HG03025 (cell line): ENCODE results near the gene POLR3A.
"Not testable (repeated sequence)": the region's sequence is repeated elsewhere in the genome, so short reads cannot be mapped to it uniquely, and the experiment has no call there.

Source experiments
- ATAC-seq: cut with Tn5 transposase; IDR thresholded peaks from one replicate; pipeline ENCODE4 v1.9.1; 2021; ENCODE audit warnings: mild to moderate bottlenecking, moderate library complexity; ENCODE audit not compliant: unreplicated experiment, low FRiP score

The POLR3A gene

DNA sequence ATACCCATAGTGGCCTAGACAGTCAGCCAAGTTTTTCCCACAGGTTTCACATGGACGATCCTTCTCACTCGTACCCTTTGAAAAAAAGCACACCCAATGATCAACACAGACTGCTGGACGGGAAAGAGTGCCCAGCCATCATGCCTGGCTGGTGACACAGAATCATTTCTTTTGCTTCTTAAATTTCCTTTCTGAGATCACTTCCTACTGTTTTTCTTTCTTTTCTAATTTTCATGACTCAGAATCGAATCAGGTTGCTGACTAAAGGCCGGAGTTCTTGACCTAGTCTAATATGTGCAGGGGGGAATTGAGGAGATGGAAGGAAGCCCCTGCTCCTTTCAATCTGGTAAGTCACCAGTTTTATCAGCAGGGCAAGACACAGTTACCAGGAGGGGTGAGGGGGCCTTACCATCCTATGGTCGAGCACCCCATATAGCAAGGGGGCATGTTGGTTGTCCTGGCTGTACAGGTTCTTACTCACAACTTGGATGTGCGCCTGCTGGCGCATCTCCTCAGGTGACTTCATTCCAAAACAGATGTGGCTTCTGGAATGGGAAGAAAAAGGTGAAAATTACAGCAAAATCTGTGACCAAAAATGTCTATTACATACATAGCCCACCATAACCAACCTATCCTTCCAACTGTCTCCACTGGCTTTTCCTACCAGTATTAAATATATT lies 3.5 kb downstream of the POLR3A start:
- no peak for ATAC-seq

DNA sequence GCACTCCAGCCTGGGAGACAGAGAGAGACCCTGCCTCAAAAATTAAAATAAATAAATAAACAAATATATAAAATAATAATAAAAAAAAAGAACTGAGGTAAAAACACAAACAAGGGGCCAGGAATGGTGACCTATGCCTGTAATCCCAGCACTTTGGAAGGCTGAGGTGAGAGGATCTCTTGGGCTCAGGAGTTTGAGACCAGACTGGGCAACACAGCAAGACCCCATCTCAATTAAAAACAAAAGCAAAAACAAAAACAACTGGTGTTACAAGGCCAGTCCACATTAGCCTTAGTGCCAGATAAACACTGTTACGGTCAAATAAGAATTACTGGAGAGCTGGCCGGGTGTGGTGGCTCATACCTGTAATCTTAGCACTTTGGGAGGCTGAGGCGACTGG lies 5.6 kb downstream of the POLR3A start:
- ATAC-seq: no peak

DNA sequence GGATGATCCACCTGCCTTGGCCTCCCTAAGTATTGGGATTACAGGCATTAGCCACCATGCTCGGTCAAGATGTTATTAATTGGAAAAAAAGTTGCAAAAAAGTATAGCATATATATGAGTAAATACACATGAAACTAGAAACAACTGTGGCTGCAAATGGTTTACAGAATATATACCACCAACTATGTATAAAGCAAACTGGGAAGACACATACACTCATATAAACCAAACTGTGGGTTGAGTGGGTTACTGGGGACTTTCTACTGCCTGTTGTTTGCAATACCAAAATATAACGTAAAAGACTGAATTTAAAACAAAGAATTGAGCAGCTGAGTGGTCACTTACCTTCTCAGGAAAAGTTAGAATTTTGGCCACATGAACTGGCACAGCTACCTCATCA lies 8.1 kb downstream of the POLR3A start:
- ATAC-seq: no peak

DNA sequence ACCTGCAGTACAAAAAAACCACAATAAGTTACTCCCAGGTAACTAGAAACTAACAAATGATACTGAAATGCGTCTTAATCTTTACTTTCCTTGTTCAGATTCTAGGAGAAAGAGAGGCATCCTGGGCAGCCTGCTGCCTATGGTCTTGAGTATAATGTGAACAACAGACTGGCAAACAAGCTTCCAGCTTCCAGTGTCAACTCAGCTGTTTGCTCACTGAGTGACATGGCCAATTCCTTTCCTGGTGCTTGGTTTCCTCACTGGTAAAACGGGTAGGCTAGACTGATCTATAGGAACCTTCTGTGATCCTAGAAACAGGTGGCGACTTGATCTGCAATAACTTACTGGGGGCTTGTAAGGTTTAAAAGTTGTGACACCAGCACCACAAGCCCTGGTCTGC lies 10.1 kb downstream of the POLR3A start:
- ATAC-seq: no peak

DNA sequence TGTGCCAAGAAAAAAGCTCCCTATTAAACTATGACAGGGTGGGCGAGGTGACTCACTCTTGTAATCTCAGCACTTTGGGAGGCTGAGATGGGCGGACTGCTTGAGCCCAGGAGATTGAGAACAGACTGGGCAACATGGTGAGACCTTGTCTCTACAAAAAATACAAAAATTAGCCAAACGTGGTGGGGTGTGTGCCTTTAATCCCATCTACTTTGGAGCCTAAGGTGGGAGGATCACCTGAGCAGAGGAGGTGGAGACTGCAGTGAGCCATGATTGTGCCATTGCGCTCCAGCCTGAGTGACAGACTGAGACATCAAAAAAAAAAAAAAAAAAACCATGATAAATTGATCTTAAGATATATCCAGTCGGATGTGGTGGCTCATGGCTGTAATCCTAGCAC lies 11.5 kb downstream of the POLR3A start:
- no peak for ATAC-seq

DNA sequence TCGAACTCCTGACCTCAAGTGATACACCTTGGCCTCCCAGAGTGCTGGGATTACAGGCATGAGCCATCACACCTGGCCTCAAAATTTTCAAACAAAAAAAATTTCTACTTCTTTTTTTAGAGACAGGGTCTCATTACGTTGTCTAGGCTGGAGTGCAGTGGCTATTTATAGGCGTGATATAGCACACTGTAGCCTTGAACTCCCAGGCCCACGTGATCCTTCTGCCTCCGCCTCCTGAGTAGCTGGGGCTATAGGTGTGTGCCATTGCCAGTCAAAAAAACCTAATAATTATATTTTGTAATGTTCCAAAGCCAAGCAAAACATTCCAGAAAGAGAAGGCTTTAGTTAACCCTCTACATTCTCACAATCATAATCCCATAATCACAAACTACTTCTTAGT lies 13.8 kb downstream of the POLR3A start:
- ATAC-seq: no peak

DNA sequence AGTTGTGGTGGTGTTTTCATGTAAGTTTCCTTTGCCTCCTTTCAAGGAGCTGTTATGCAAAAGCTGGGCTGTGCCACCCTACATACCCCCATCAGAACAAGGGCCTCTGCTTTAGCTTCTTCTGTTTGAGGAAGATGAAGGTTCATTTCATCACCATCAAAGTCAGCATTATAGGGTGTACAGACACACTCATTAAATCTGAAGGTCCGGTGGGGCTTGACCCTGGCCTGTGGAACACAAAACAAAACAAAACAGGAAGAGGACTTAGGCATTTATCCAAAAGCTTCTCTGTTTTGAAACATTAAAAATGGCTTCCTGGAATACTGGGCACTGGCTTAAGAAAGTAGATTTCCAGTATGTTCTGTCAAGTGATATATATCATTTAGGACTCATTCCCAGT lies 15.8 kb downstream of the POLR3A start:
- ATAC-seq: no peak

DNA sequence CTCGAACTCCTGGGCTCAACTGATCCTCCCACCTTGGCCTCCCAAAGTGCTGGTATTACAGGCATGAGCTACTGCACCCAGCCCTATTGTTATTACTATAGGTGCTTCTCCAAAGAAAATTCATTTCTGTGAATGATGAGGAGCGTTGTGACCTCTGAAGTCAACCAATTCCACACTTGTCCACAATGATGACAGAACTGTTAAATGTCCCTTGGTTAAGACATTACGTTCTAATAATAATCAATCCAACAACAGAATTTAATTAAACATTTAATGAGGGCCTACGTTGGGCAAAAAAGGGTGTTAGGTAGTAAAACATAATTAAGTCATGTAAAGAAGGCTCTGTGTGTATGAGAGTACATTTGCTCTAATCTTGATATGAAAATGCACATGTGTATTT lies 18.2 kb downstream of the POLR3A start:
- ATAC-seq: no peak

DNA sequence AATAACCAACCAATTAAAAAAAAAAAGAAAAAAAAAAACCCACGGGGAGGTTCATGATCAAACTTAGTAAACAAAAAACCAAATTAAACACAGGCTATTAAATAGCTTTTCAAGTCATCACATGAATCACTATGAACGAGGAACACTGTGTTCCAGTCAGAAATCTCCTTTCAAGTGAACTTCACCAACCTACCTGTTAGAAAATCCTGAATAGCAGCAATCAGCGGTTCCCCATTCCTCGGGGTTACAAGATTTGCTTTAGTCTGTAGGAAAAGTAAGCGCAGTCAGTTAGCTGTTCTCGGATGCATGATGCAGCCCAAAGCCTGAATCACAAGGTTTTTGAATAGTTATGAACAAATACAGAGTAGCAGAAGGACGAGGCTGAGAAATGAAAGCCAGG lies 19.0 kb downstream of the POLR3A start:
- no peak for ATAC-seq

DNA sequence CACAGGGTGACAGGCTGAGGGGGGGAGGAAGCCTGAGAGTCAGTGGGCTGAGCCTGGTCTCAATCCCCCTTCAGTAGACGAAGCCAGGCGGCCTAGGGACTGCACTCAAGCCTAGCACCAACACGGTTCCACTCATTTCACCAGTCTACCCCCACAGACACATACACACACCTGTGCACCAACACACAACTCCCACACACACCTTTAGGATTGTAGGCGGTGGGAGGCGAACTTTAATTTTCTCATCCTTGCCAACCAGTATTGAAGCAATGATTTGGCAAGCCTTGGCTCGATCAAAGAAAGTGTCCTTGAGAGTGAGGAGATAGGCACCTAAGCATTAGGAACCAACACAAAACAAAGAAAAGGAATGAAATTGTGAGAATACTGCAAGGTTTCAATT lies 19.7 kb downstream of the POLR3A start:
- no peak for ATAC-seq

DNA sequence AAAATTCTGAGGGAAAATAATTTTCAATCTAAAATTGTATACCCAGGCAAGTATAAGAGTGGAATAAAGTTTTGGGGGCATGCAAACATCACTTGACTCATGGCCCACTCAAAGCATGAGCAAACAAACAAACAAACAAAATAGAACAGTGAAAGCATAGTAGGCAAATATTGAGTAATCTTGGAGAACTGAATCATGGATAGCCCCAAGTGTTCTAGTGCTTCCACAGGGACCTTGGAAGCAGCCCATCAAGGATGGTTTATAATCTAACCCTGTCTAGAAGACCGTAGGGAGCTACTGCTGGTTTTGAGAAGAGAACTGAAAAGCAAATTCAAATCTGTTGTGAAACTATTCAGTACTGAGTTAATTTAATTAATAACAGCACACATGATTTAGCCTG lies 22.1 kb downstream of the POLR3A start:
- no peak for ATAC-seq

DNA sequence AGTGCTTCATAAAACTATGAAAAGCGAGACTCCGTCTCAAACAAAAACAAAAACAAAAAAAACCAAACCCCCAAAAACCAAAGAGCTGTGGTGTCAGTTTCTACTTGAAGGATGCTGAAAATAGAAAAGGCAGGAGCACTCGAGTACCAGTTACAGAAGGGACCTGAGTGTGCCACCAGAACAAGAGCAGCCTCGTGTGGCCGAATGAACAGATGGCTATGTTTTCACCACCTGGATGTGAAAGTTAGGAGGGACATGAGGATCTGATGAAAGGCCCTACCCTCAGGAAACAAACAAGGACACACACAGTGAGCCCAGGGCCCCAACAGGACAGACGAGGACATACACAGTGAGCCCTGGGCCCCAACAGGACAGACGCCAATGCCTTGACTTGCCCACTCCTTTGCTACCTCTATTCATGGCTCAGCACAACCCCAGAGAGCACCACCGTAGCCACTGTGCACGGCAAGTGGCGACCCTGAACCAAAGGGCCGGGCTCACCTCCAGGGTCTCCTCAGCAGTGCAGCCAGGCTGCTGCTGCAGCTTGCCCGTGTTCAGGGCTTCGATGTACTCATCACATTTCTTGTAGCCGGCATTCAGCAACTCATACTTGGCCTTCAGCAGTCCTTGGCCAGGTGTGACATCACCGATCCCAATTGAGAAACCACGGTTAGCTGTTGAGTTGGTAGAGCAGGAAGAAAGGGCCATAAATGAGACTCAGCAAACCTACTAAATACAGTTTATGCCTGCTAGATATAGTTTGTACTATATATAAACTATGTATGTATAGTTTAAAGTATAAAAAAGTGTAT lies 24.9 kb downstream of the POLR3A start:
- ATAC-seq: no peak

DNA sequence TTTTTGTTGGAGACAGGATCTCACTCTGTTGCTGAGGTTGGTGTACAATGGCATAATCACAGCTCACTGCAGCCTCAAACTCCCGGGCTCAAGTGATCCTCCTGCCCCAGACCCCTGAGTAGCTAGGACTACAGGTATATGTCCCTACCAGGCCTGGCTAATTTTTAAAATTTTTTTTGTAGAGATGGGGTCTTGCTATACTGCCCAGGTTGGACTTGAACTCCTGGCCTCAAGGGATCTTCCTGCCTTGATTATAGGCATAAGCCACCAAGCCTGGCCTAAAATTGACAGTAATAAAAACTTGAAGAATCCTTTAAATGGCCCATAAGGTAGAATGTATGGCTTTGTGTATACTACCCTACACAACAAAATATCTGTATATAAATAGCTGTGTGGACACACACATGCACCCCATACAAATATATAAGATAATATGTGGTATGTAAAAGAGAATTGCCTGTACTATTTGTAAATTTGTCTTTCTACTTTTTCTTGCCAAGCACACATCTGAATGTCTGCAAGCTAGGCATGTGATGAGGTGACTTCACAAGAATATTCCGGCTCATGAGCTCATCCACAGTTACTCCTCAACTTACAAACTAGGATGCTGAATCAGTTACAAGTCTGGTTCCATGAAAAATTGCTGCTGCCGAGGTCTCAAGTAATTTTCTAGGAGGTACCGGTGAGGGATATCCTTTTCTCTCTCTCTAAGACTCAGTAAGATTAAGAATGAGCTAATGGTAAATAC lies 26.6 kb downstream of the POLR3A start:
- ATAC-seq: no peak

DNA sequence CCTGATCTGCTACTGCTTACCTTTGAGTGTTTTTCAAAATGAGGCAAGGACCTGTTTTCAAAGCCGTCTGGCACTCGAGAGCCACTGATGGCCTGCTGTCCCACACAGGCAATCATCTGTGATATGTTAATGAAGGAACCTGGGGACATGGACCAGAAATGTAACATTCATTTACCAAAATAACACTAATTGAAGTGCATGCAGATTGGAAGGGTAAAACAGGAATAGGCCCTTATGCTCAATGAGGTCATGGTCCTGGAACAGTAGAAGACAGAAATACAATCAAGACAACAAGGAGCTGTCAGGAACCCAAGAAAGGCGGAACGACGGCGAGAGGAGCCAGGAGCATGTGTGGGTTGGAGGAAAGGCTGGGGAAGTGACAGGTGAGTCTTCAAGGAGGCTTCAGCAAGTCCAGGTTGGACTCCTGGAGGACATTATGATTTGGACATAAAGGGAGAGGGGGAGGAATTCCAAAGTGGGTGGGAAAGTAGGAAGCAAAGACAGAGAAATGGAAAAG lies 28.3 kb downstream of the POLR3A start:
- ATAC-seq: no peak

DNA sequence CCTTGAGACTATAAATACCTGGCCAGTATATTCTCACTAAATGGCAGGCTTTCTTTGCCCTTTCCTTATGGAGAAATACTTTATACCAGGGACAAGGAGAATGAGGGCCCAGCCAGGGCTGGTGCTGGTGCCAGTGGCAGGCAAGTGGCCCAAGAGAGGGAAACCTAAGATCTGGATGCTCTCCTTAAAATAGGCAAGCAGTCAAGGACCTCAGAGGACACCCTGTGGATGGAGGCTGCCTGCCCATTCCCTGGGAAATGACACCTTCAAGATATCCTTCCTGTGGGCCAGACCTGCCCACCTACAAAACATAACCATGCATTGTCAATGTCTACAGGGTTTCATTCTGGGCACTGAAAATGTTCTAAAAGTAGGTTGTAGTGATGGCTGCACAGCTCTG lies 29.1 kb downstream of the POLR3A start:
- ATAC-seq: no peak

DNA sequence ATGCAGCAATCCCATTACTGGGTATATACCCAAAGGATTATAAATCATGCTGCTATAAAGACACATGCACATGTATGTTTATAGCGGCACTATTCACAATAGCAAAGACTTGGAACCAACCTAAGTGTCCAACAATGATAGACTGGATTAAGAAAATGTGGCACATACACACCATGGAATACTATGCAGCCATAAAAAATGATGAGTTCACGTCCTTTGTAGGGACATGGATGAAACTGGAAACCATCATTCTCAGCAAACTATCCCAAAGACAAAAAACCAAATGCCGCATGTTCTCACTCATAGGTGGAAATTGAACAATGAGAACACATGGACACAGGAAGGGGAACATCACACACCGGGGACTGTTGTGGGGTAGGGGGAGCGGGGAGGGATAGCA lies 30.5 kb downstream of the POLR3A start:
- ATAC-seq: not testable (repeated sequence)

DNA sequence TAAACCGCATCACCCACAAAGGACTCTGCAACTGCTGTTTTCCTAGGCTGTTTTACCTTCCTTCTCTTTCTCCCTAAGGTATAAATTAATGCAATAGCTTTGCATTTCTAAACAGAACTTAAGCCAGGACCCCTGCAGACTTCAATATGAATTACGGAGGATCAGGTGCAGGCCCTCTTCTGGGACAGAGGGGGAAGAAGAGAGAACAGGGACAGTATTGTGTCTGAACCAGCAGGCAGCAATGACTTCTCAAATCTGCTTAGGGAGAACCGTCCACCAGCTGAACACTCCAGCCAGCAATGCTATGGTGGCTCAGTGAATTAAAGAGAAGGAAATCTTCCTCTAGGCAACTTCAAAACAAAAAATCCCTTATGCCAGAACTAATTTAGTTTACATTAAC lies 35.7 kb downstream of the POLR3A start:
- ATAC-seq: no peak

DNA sequence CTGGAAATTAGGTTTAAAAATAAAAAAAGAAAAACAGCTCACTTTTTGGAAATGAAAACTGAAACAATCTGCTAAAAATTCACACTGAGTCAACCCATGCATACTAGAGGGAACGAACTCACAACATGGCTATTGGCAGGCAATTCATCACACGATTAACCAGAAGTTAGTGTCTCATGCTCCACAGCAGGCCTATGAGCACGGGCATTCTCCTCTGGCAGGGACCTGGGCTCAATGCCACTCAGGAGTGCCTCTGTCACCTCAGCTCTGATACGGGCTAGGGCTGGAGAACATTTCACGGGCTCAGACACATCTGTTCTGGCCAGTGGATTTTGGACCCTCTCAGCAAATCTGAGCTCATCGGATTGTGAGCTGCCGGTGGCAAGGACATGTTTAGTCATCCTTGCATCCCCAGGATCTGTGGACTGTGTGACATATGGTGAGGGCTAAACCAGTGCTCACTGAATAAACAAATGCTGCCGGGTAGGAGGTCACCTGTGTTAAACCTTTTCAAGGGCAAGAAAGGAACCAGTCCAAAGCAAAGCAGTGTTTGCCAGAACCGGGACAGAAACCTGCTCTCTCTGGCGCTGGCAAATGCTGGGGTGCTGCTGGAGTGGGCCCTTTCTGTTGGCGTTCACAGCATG lies 40.1 kb downstream of the POLR3A start:
- ATAC-seq: no peak

DNA sequence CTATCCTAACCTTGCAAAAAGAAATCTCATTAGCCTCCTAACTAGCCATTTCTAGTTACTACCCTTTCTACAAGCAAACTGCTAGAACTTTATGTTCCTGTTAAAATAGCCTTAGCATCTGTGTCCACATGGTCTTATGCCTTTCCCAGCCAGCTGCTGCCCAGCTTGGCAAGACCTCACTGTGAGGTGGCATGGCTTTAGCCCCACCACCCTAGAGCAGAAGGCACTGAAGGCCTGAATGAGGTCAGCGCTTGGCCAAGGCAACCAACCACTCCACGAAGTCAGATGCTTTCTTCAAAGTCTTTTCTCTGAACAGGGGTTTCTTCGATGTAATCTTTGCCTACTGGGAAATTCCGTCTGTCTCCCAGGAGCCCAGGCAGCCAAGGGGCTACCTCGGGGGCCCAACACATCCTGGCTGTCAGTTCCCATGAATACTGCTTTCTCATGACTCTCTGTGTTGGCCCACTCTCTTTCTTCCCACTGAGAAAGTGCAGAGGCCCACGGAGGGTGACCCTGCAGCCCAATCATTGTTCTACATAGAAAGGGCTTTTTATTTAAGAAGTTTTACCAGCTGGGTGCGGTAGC lies 41.6 kb downstream of the POLR3A start:
- ATAC-seq: no peak

DNA sequence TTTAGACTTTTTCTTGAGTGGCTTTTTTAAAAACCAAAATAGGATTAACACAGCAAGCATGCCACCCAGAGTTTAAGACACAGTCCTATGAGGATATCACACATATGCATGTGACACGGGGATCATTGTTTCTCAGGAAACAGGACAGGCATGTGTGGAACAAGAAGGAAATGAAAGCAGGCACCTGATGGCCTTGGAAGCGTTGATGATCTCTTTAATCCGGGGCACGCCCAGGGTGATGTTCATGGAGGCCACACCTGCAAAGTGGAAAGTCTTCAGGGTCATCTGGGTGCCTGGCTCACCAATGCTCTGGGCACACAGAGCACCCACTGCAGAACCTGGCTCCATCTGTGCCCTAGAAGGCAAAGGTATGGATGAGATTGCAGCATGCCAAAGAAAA lies 44.3 kb downstream of the POLR3A start:
- no peak for ATAC-seq
